K562 (cell line): ENCODE results near the gene SLC25A20. TPM values are rescaled to one million over a fixed set of nuclear protein-coding genes. Genes with fewer than 3 reads are reported as not detected.

Source experiments
- DPF2 ChIP-seq: fragments of 450-650 bp; IDR thresholded peaks from 2 replicates; pipeline ENCODE4 v1.6.1; 2016
- EGR1 ChIP-seq: fragments of 450-650 bp; conservative IDR thresholded peaks from 2 replicates; pipeline ENCODE4 v1.6.1; 2017; ENCODE audit warnings: mild to moderate bottlenecking
- ELF1 ChIP-seq: fragments of 200-800 bp; sonication (Bioruptor generic); IDR thresholded peaks from 2 replicates; pipeline ENCODE4 v1.6.1; 2016; ENCODE audit warnings: missing genetic modification characterization, missing compliant biosample characterization
- MEIS2 ChIP-seq: fragments of 450-650 bp; IDR thresholded peaks from 2 replicates; pipeline ENCODE4 v1.6.1; 2014; ENCODE audit warnings: mild to moderate bottlenecking; ENCODE audit not compliant: partially characterized antibody
- ZBTB11 ChIP-seq, 3 experiments: fragments of 200-800 bp in 1 of 3; fragments of 250-450 bp in 1 of 3; fragments of 450-650 bp in 1 of 3; sonication (Bioruptor Pico) in 1 of 3; sonication (Bioruptor generic) in 1 of 3; formaldehyde crosslinking in 1 of 3; IDR thresholded peaks; 2 replicates each; pipeline versions ENCODE4 v1.6.1 to v1.8.0; 2016 to 2022; ENCODE audit warnings: mild to moderate bottlenecking in 2 of 3, missing genetic modification characterization in 2 of 3, missing compliant biosample characterization in 1 of 3, moderate library complexity in 1 of 3
- ZKSCAN8 ChIP-seq: fragments of 200-800 bp; sonication (Bioruptor generic); IDR thresholded peaks from 2 replicates; pipeline ENCODE4 v1.6.1; 2016; ENCODE audit warnings: missing genetic modification characterization, missing compliant biosample characterization
- polyA plus RNA-seq, 8 experiments: library from polyadenylated mRNA; depleted of rRNA in 4 of 8; stranded (reverse) in 5 of 8; unstranded in 3 of 8; fragments of >200 nt; fragmentation: Nextera tagmentation in 2 of 8; fragmentation: Illumina TruSeq in 1 of 8; extraction: Ambion mirVana in 2 of 8; extraction: Trizol in 1 of 8; gene quantifications; 2 replicates each; pipeline versions ENCODE4 v1.2.1 to v1.2.3, GENCODE V29; 2011 to 2014; ENCODE audit warnings: inconsistent platforms in 1 of 8, missing spikeins in 1 of 8
- total RNA-seq, 7 experiments: library from RNA; depleted of rRNA in 6 of 7; stranded (reverse); fragments of >200 nt in 6 of 7; fragmentation: Illumina TruSeq in 2 of 7; extraction: Trizol in 2 of 7; gene quantifications; 2 replicates each; pipeline versions ENCODE4 v1.2.1 to v1.2.3, GENCODE V29; 2011 to 2021; ENCODE audit warnings: low replicate concordance in 1 of 7
- TF ChIP-seq, protein P1 (sequence below): fragments of 450-650 bp; formaldehyde crosslinking; IDR thresholded peaks from 2 replicates; pipeline ENCODE4 v1.4.0; 2022; ENCODE audit warnings: missing genetic modification characterization

The SLC25A20 gene
- total and polyA plus RNA-seq, 9 of the 15 experiments (the other 6 are each of a cell fraction or from before 2014, with no cell fraction given) = 14.3 to 48.1 (median 21.6) TPM

DNA sequence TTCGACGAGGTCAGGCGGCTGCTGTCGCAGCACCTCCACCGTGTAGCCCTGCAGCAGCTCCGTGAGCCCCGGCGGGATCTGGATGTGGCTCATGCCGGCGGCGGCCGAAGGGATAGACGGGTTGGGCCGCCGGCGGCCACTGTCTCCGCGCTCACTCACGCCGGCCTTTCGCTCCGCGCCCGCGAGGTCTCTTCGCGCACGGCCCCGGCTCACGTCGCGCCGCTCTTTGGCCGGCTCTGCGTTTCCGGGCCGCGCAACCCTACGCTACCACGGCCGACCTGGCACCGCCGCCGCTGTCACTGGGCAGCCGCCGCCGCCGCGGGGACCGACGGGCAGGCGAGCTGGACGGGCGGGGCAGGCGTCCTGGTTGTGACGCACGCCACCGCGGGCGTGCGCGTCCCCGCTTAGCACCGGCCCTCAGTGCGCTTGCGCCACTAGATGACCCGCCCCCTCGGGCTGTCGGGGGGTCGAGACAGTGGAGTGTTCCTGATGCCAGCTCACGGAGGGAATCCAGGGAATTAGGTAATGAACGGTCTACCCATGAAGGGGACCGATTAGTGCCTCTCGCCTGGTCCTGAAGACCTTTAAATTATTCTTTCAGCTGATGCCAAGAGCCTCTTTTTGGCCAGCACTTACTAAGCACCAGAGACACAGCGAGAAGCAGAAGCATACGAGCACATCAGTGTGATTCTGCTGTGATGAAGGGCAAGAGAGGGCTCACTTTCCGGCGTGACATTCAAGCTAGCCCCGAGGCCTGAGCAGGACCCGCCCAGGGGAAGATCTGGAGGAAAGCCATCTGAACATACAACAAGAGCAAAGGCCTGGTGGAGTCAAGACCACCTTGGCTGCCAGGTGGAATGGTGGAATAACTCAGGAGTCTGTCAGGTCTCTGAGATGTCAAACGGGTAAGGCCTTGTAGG, 50.9 kb downstream of the SLC25A20 start, which contains the start of gene PRKAR2A (continued):
- TF ChIP-seq ZBTB11 (CRISPR knock-in tag; IDR thresholded peaks at IDR 0.05) (peak in 1 of 3 experiments; percentile 10; a peak in 1 of 6 replicates), ELF1 (no peak), EGR1 (peak; percentile 18; the same call in 1 of the 2 replicates), ZKSCAN8 (CRISPR knock-in tag) (no peak), DPF2 (no peak), MEIS2 (peak; percentile 75)
- TF ChIP-seq, protein P1, sequence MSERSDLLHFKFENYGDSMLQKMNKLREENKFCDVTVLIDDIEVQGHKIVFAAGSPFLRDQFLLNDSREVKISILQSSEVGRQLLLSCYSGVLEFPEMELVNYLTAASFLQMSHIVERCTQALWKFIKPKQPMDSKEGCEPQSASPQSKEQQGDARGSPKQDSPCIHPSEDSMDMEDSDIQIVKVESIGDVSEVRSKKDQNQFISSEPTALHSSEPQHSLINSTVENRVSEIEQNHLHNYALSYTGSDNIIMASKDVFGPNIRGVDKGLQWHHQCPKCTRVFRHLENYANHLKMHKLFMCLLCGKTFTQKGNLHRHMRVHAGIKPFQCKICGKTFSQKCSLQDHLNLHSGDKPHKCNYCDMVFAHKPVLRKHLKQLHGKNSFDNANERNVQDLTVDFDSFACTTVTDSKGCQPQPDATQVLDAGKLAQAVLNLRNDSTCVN = no peak
